A549 (cell line): ENCODE data around the gene SCRN2. TPM values are rescaled to one million over a fixed set of nuclear protein-coding genes. Genes with fewer than 3 reads are reported as not detected.

Experiments
- ATAC-seq, 2 experiments: fragments of 200-7000 bp in 1 of 2; fragments of >200 bp in 1 of 2; cut with Nextera tagmentation in 1 of 2; cut with Tn5 transposase in 1 of 2; 3 replicates each; pipeline versions ENCODE4 v1.8.0 to v1.9.1; 2018 to 2020; ENCODE audit warnings: mild to moderate bottlenecking in 1 of 2, moderate library complexity in 1 of 2
- CTCF ChIA-PET: fragments of 300-600 bp; sonication (Branson Sonifier 250); formaldehyde crosslinking; extraction: SDS; loops from one replicate; lab custom pipeline; 2021; ENCODE audit warnings: antibody characterized with exemption, inconsistent platforms; lab: Yijun Ruan, JAX
- POLR2A ChIA-PET: fragments of 350-600 bp; formaldehyde crosslinking; extraction: SDS; loops from one replicate; lab custom pipeline; 2021; ENCODE audit warnings: antibody characterized with exemption, inconsistent platforms; lab: Yijun Ruan, JAX
- DNase-seq, 2 experiments: peaks; one replicate each; pipeline versions ENCODE4 v3.0.0 to v3.0.0-alpha.2; 2011 to 2016; ENCODE audit warnings: low read depth in 1 of 2, low spot score in 1 of 2
- FAIRE-seq: peaks from 2 replicates; lab custom pipeline; 2011; peaks lifted over from hg19 to GRCh38; lab: Jason Lieb, UNC
- H3K27ac ChIP-seq, 2 experiments: fragments of >200 bp; sonication (Bioruptor Twin); formaldehyde crosslinking; 3 replicates each; pipeline ENCODE4 v1.5.1; 2016 to 2017
- H3K4me1 ChIP-seq: fragments of >200 bp; sonication (Bioruptor Twin); formaldehyde crosslinking; 3 replicates; pipeline ENCODE4 v1.6.1; 2016
- H3K4me2 ChIP-seq: fragments of >200 bp; sonication (Bioruptor Twin); formaldehyde crosslinking; 3 replicates; pipeline ENCODE4 v1.6.1; 2016
- H3K4me3 ChIP-seq: fragments of >200 bp; sonication (Bioruptor Twin); formaldehyde crosslinking; 3 replicates; pipeline ENCODE4 v1.5.1; 2016
- H3K9me3 ChIP-seq: fragments of >200 bp; sonication (Bioruptor Twin); formaldehyde crosslinking; 3 replicates; pipeline ENCODE4 v1.6.1; 2016
- EP300 ChIP-seq, 2 experiments: fragments of >200 bp; sonication (Bioruptor Twin); formaldehyde crosslinking; IDR thresholded peaks; 2 replicates in 1 of 2; 3 replicates in 1 of 2; pipeline ENCODE4 v1.6.1; 2016 to 2017
- FOXS1 ChIP-seq: fragments of 250-450 bp; sonication (Bioruptor Pico); IDR thresholded peaks from 2 replicates; pipeline ENCODE4 v1.5.0; 2020; ENCODE audit warnings: mild to moderate bottlenecking, moderate library complexity
- HES2 ChIP-seq: fragments of >200 bp; sonication (Bioruptor Twin); formaldehyde crosslinking; IDR thresholded peaks from 2 replicates; pipeline ENCODE4 v1.6.1; 2016
- HEYL ChIP-seq: fragments of 250-450 bp; sonication (Bioruptor Pico); IDR thresholded peaks from 2 replicates; pipeline ENCODE4 v1.8.0; 2021; ENCODE audit warnings: mild to moderate bottlenecking, moderate library complexity
- HMGXB4 ChIP-seq: fragments of 250-450 bp; sonication (Bioruptor Pico); IDR thresholded peaks from 2 replicates; pipeline ENCODE4 v1.5.0; 2021; ENCODE audit warnings: mild to moderate bottlenecking, moderate library complexity, borderline replicate concordance
- HOXB13 ChIP-seq: fragments of 250-450 bp; sonication (Bioruptor Pico); IDR thresholded peaks from 2 replicates; pipeline ENCODE4 v1.5.0; 2020; ENCODE audit warnings: low read depth, mild to moderate bottlenecking, moderate library complexity
- HOXB5 ChIP-seq: fragments of 250-450 bp; sonication (Bioruptor Pico); IDR thresholded peaks from 2 replicates; pipeline ENCODE4 v1.5.0; 2020; ENCODE audit warnings: mild to moderate bottlenecking, moderate library complexity
- JUN ChIP-seq, 2 experiments: fragments of >200 bp; sonication (Bioruptor Twin); formaldehyde crosslinking; IDR thresholded peaks; 2 replicates in 1 of 2; 3 replicates in 1 of 2; pipeline ENCODE4 v1.6.1; 2016 to 2017
- JUNB ChIP-seq: fragments of >200 bp; sonication (Bioruptor Twin); formaldehyde crosslinking; IDR thresholded peaks from 2 replicates; pipeline ENCODE4 v1.6.1; 2016
- KDM1A ChIP-seq: fragments of 200-600 bp; sonication (generic); IDR thresholded peaks from 2 replicates; pipeline ENCODE4 v1.6.1; 2016; ENCODE audit warnings: low read depth, mild to moderate bottlenecking
- KDM5A ChIP-seq: fragments of 200-600 bp; sonication (generic); IDR thresholded peaks from 2 replicates; pipeline ENCODE4 v1.6.1; 2016; ENCODE audit warnings: antibody characterized with exemption, mild to moderate bottlenecking
- MYC ChIP-seq: IDR thresholded peaks from 2 replicates; pipeline ENCODE4 v1.6.1; 2012; ENCODE audit warnings: mild to moderate bottlenecking, inconsistent platforms, low read length, improper control_type of control experiment, borderline replicate concordance
- PHF8 ChIP-seq: fragments of 200-600 bp; sonication (generic); IDR thresholded peaks from 2 replicates; pipeline ENCODE4 v1.6.1; 2016; ENCODE audit warnings: low read depth, mild to moderate bottlenecking, antibody characterized with exemption, moderate library complexity, borderline replicate concordance
- POLR2A ChIP-seq: IDR thresholded peaks from 2 replicates; pipeline ENCODE4 v1.6.1; 2012; ENCODE audit warnings: mild to moderate bottlenecking, low read length
- RAD21 ChIP-seq, 2 experiments: fragments of >200 bp in 1 of 2; sonication (Bioruptor Twin) in 1 of 2; formaldehyde crosslinking in 1 of 2; IDR thresholded peaks in 1 of 2; conservative IDR thresholded peaks in 1 of 2; 2 replicates in 1 of 2; 3 replicates in 1 of 2; pipeline ENCODE4 v1.6.1; 2012 to 2018; ENCODE audit warnings: inconsistent platforms in 1 of 2
- SMC3 ChIP-seq: fragments of >200 bp; sonication (Bioruptor Twin); formaldehyde crosslinking; IDR thresholded peaks from 3 replicates; pipeline ENCODE4 v1.6.1; 2018; ENCODE audit warnings: inconsistent platforms
- SREBF2 ChIP-seq: fragments of 450-650 bp; IDR thresholded peaks from 2 replicates; pipeline ENCODE4 v1.6.1; 2014; ENCODE audit warnings: mild to moderate bottlenecking, moderate library complexity
- TFCP2L1 ChIP-seq: fragments of 250-450 bp; sonication (Bioruptor Pico); IDR thresholded peaks from 2 replicates; pipeline ENCODE4 v1.5.0; 2021; ENCODE audit warnings: mild to moderate bottlenecking
- ZNF302 ChIP-seq: fragments of 250-450 bp; sonication (Bioruptor Pico); IDR thresholded peaks from 2 replicates; pipeline ENCODE4 v1.9.0; 2021; ENCODE audit warnings: inconsistent platforms, mild to moderate bottlenecking, moderate library complexity
- ZSCAN20 ChIP-seq: fragments of 250-450 bp; sonication (Bioruptor Pico); IDR thresholded peaks from 2 replicates; pipeline ENCODE4 v1.8.0; 2022; ENCODE audit warnings: mild to moderate bottlenecking, moderate library complexity
- WGBS: methylation state at CpG from one replicate; pipeline ENCODE4 v1.1.6; 2017; ENCODE audit errors: missing lambda C conversion rate; 5-methylcytosine and 5-hydroxymethylcytosine counted together
- polyA plus RNA-seq, 4 experiments: library from polyadenylated mRNA; depleted of rRNA in 3 of 4; stranded (reverse); fragments of >200 nt; fragmentation: RNase III in 1 of 4; extraction: RNeasy Plus Mini Kit Qiagen cat#74134 plus additional on column Dnase treatment in 1 of 4; gene quantifications; 2 replicates in 3 of 4; 3 replicates in 1 of 4; pipeline ENCODE4 v1.2.3, GENCODE V29; 2011 to 2017
- TF ChIP-seq, protein P1 (sequence below): IDR thresholded peaks from 2 replicates; pipeline ENCODE4 v1.6.1; 2012; ENCODE audit warnings: low read depth, borderline replicate concordance
- TF ChIP-seq, protein P2 (sequence below): fragments of 450-650 bp; IDR thresholded peaks from 2 replicates; pipeline ENCODE4 v1.6.1; 2014; ENCODE audit warnings: antibody characterized with exemption

SCRN2 gene
- polyA plus RNA-seq, 2 of the 4 experiments (the other 2 are of a cell fraction): 25.8 to 43.7 TPM

DNA sequence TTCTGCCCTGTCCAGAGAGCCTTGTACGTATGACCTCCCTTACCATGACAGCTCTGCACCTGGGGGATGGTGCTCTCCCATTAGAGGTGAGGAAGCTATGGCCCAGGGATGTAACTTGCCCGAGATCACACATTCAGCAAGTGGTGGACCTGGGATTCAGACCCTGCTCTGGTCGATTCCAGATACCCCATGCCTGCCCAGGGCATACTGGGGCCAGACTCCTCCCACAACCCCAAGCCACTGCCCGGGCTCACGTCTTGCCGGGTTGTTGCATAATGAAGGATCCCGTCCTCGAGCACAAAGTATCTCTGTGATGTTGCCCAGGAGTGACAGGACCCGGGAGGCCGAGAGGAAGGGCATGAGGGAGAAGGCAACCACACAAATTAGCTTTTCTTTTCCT, 21.6 kb downstream of the SCRN2 start:
- TF ChIP-seq ZNF302 (CRISPR knock-in tag) (no peak), JUN (IDR thresholded peaks at IDR 0.05) (no peak), SREBF2 (no peak), PHF8 (no peak)
- DNase-seq (no peak), ATAC-seq (no peak), FAIRE-seq (no peak)
- Histone ChIP-seq H3K27ac (no peak overlapping the region), H3K9me3 (no peaks in the 10 kb centered on the region), H3K4me1 (peaks cover 21% of the 10 kb centered on the region), H3K4me3 (no peak overlapping the region), H3K4me2 (no peak overlapping the region)
- CTCF ChIA-PET: interaction anchor here (1.0 to 1.5 kb wide), 3 partner anchors 12 to 23 kb away, joined by 3 read pairs; partner anchors contain the start of genes LRRC46 and MRPL10
- POLR2A ChIA-PET: no interaction called here
- WGBS: 88% methylated on average over 9 of the region's 10 CpGs

DNA sequence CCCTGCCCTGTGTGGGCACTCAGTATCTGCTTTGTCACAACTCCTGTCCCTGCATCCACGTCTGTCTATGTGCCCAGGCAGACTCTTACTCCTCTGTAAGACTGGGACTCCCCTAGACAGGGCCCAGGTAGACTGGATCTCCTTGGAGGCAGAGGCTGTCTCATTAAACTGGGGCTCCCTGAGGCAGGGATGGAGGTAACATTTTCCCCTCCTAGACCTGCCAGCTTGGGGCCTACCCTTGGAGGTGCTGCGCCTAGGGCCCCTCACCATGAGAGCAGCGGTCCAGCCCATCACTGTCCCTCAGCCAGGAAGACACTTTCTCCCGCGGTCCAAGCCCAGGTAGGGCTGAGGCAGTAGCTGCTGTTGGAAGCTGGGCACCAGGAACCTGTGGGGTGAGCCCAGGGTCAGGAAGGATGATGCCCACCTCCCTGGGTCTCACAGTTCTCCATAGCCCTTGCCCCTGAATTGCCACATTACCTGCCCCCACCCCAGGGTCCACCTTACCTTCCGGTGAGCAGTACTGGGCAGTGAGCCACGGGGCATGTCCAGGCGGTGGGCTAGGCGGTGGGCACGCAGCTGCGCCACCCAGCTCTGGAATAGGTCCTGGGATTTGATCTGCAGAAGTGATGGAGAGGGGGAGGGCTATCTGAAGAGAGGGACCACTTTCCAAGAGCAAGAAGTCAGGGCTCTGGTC, 22.9 kb downstream of the SCRN2 start:
- ATAC-seq (no peak), DNase-seq (no peak), FAIRE-seq (no peak)
- CTCF ChIA-PET: interaction anchor here (0.7 to 1.3 kb wide), 6 partner anchors 16 to 154 kb away, joined by 3 read pairs; partner anchors contain the start of gene SCRN2
- no peaks in the 10 kb centered on the region for H3K9me3 ChIP-seq
- POLR2A ChIA-PET: interaction anchor here (1.0 kb wide), 1 partner anchor 13 kb away, joined by 5 read pairs; the partner anchor contains the start of genes LRRC46 and MRPL10
- H3K27ac ChIP-seq: no peak overlapping the region
- H3K4me1 ChIP-seq: peaks cover 21% of the 10 kb centered on the region
- 88% methylated on average over 11 of the region's 11 CpGs for WGBS
- no peak for TF ChIP-seq HOXB5 (CRISPR knock-in tag)
- TF ChIP-seq, protein P1, sequence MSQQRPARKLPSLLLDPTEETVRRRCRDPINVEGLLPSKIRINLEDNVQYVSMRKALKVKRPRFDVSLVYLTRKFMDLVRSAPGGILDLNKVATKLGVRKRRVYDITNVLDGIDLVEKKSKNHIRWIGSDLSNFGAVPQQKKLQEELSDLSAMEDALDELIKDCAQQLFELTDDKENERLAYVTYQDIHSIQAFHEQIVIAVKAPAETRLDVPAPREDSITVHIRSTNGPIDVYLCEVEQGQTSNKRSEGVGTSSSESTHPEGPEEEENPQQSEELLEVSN: no peak
- TF ChIP-seq HMGXB4 (CRISPR knock-in tag): no peak
- TF ChIP-seq KDM5A: no peak
- no peak for TF ChIP-seq TFCP2L1 (CRISPR knock-in tag)
- no peak for TF ChIP-seq ZSCAN20 (CRISPR knock-in tag)
- no peak for TF ChIP-seq KDM1A
- no peak for TF ChIP-seq HOXB13
- no peak for TF ChIP-seq SREBF2
- no peak for TF ChIP-seq EP300 (IDR thresholded peaks at IDR 0.05)
- no peak for TF ChIP-seq POLR2A
- no peak for TF ChIP-seq SMC3
- TF ChIP-seq JUNB: no peak
- no peak for TF ChIP-seq HES2
- TF ChIP-seq HEYL (CRISPR knock-in tag): no peak
- TF ChIP-seq FOXS1 (CRISPR knock-in tag): no peak
- no peak for TF ChIP-seq RAD21 (conservative IDR thresholded peaks at IDR 0.05 in 1 of 2, IDR thresholded peaks at IDR 0.05 in 1 of 2)
- TF ChIP-seq JUN (IDR thresholded peaks at IDR 0.05): no peak
- TF ChIP-seq, protein P2, sequence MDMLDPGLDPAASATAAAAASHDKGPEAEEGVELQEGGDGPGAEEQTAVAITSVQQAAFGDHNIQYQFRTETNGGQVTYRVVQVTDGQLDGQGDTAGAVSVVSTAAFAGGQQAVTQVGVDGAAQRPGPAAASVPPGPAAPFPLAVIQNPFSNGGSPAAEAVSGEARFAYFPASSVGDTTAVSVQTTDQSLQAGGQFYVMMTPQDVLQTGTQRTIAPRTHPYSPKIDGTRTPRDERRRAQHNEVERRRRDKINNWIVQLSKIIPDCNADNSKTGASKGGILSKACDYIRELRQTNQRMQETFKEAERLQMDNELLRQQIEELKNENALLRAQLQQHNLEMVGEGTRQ: no peak
- no peak for TF ChIP-seq MYC
- no peak overlapping the region for H3K4me3 ChIP-seq
- H3K4me2 ChIP-seq: no peak overlapping the region
